ENCODE results near the gene MIF4GD. TPM values are rescaled to one million over a fixed set of nuclear protein-coding genes. Genes with fewer than 3 reads are reported as not detected.

The MIF4GD gene
- total RNA-seq, 1 experiment from 2014 or later, result 26.1 TPM

DNA sequence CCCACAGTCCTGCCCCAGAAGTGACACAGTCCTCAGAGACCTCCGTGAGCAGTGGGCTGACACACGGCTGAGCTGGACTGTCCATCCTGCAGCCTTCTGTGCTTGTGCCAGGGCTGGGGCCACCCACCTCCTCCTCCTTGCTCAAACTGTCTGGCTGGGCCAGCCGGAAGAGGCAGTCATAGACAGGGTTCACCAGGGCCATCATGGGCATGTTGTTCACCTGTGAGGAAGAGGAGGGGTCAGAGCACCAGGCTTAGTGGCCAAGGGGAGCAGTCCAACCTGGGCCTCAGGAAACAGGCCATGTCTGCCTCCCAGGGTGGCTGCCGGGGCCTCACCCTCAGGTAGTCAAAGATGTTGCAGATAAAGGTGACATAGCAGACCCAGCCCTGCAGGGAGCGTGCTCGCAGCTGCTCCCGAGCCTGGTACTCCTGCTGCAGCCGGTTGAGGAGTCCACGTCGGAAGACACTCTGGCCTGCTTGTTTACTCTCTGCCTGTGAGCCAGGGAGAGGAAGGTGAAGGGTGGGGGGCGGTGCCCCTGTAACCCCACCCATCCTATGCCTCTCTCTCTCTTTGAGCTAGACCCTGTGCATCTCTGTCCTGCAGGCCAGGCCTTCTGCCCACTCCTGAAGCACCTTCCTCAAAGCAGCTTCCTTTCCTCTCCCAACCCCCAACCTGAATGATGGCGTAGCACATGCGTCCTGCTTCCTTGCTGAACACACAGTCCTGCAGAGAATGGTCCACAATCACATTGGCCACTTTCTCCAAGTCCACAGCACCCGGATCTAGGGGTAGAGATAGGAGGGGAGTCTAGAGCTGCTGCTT is 3.4 kb downstream of the MIF4GD start:
- H3K4me2 ChIP-seq (ENCODE audit: insufficient read depth, insufficient read length, low read length), result no peak overlapping the region
- H3K79me2 ChIP-seq (ENCODE audit: insufficient read depth, low read length), result no peaks in the 10 kb centered on the region
- H2BK120ac ChIP-seq (ENCODE audit: low read depth, low read length, poor library complexity, severe bottlenecking), result no peak overlapping the region
- no CpG with 5 or more reads among the region's 14 CpGs for WGBS (ENCODE audit: extremely low coverage, insufficient read length, low lambda C conversion rate)
- H3K23ac ChIP-seq (ENCODE audit: insufficient read length, low read depth, low read length), result no peak overlapping the region
- H4K8ac ChIP-seq (replicated peaks; ENCODE audit: insufficient read length, low read depth, low read length), result no peak overlapping the region
- no peak overlapping the region for H2BK15ac ChIP-seq (ENCODE audit: low read depth, low read length)
- H3K9me3 Mint-ChIP-seq, result no peaks in the 10 kb centered on the region
- no peak overlapping the region for H3K4ac ChIP-seq (ENCODE audit: low read depth, low read length)
- H3K4me1 ChIP-seq (ENCODE audit: insufficient read depth, low read length), result 0 out of 2 replicates have a peak, but pooled peaks cover 2% of the 10 kb centered on the region
- H2AFZ ChIP-seq (ENCODE audit: low read length), result no peak overlapping the region
- no peak overlapping the region for H3K14ac ChIP-seq (ENCODE audit: insufficient read depth, low read length)
- peak; percentile 93 for DNase-seq
- H3K27ac Mint-ChIP-seq, result peak overlapping the region; percentile 56 to 92 (median 75)
- H2BK5ac ChIP-seq (ENCODE audit: insufficient read length, low read length), result no peak overlapping the region
- no peaks in the 10 kb centered on the region for H3K27me3 ChIP-seq (ENCODE audit: insufficient read depth, low read length)
- H3K9ac ChIP-seq (ENCODE audit: extremely low read depth, insufficient read length, low read length), result peak overlapping the region; percentile 0
- no peak overlapping the region for H2AK5ac ChIP-seq (ENCODE audit: insufficient read length, low read length)
- no peaks in the 10 kb centered on the region for H4K20me1 ChIP-seq (ENCODE audit: control insufficient read depth, insufficient read depth, insufficient read length)
- H3K23me2 ChIP-seq (ENCODE audit: insufficient read length, low read depth, low read length, poor library complexity, severe bottlenecking), result peaks cover 22% of the 10 kb centered on the region
- H3K4me3 Mint-ChIP-seq, result peak overlapping the region in 1 of 2 experiments; percentile 13; a peak in 1 of 5 replicates
- H3K9me3 ChIP-seq (ENCODE audit: control insufficient read depth, low read depth, low read length), result no peaks in the 10 kb centered on the region
- H2BK20ac ChIP-seq (ENCODE audit: low read depth, low read length, poor library complexity, severe bottlenecking), result no peak overlapping the region
- no peak overlapping the region for H3K18ac ChIP-seq (ENCODE audit: insufficient read length, low read depth, low read length)
- H3K4me1 Mint-ChIP-seq, result peaks cover 19 to 26% of the 10 kb centered on the region in 2 experiments
- peaks cover 8 to 48% (median 43%) of the 10 kb centered on the region in 3 experiments; a peak in 6 of 7 replicates for H3K36me3 Mint-ChIP-seq (ENCODE audit: insufficient read depth in 1 of 3, low read depth in 3 of 3)
- H3T11ph ChIP-seq (ENCODE audit: low read length), result no peak overlapping the region
- H3K56ac ChIP-seq (ENCODE audit: insufficient read length, low read depth, low read length), result no peak overlapping the region
- peak; percentile 64 for TF ChIP-seq CTCF (conservative IDR thresholded peaks at IDR 0.05)
- H4K5ac ChIP-seq (ENCODE audit: insufficient read length, low read depth, low read length), result no peak overlapping the region
- no peaks in the 10 kb centered on the region; the same call in 1 of the 2 replicates for H3K27me3 Mint-ChIP-seq (ENCODE audit: low read depth)
- H2BK12ac ChIP-seq (ENCODE audit: insufficient read length, low read depth, low read length), result no peak overlapping the region
- H3K27ac ChIP-seq (ENCODE audit: insufficient read length, low read depth, low read length), result no peak overlapping the region
- no peak overlapping the region for H4K91ac ChIP-seq (ENCODE audit: insufficient read length, low read depth, low read length)
- H3K79me1 ChIP-seq (ENCODE audit: insufficient read depth, low read depth, low read length, poor library complexity, severe bottlenecking), result no peaks in the 10 kb centered on the region

Measured in H9 (cell line).